HCT116 (cell line): ENCODE data around the gene DENND5A. TPM values are rescaled to one million over a fixed set of nuclear protein-coding genes. Genes with fewer than 3 reads are reported as not detected.

ENCODE experiments used
- ATAC-seq: fragments of 200-7000 bp; cut with Tn5 transposase; 2 replicates; pipeline ENCODE4 v1.9.1; 2020; ENCODE audit warnings: mild to moderate bottlenecking, moderate library complexity
- BruUV-seq: library from RNA; stranded (reverse); fragments of 400-500 nt; replicated peaks from 2 replicates; lab custom pipeline; 2021; lab: Mats Ljungman, UMichigan
- CTCF ChIA-PET: fragments of 300-600 bp; sonication (Branson Sonifier 250); formaldehyde crosslinking; loops from one replicate; lab custom pipeline; 2021; ENCODE audit warnings: antibody characterized with exemption; lab: Charles Lee
- POLR2A ChIA-PET: fragments of 300-600, 350-600 bp; sonication (Branson Sonifier 250); formaldehyde crosslinking; loops from one replicate; lab custom pipeline; 2021; ENCODE audit warnings: antibody characterized with exemption; lab: Charles Lee
- RAD21 ChIA-PET, 2 experiments: fragments of 300-600 bp; sonication (Branson Sonifier 250); formaldehyde crosslinking; loops; one replicate each; lab custom pipeline; 2023; ENCODE audit warnings: low total read pairs in 2 of 2; ENCODE audit not compliant: uncharacterized antibody in 2 of 2, unreplicated experiment in 2 of 2, low non-redundant PET in 1 of 2; lab: Charles Lee
- DNase-seq: peaks from one replicate; pipeline ENCODE4 v3.0.0-alpha.2; 2010; ENCODE audit warnings: low read depth, low spot score
- H2AFZ ChIP-seq: fragments of 200-600 bp; shearing (Covaris generic), sonication (generic); 2 replicates; pipeline ENCODE4 v1.6.1; 2017; ENCODE audit warnings: low read depth, mixed run types, mixed read lengths, antibody characterized with exemption, low read length; ENCODE audit not compliant: poor library complexity, severe bottlenecking
- H3K27ac ChIP-seq: 2 replicates; pipeline ENCODE4 v1.5.1; 2012; ENCODE audit warnings: low read depth, low read length
- H3K27me3 ChIP-seq: fragments of 200-600 bp; sonication (generic); 2 replicates; pipeline ENCODE4 v1.6.1; 2016; ENCODE audit warnings: mixed run types, low read length, mixed read lengths; ENCODE audit not compliant: insufficient read depth
- H3K36me3 ChIP-seq, 2 experiments: fragments of 200-500 bp in 1 of 2; fragments of 200-600 bp in 1 of 2; sonication (Bioruptor generic) in 1 of 2; sonication (generic) in 1 of 2; 2 replicates each; pipeline versions ENCODE4 v1.5.1 to v1.6.1; 2014 to 2016; ENCODE audit warnings: low read length in 2 of 2, inconsistent platforms in 1 of 2, mixed read lengths in 1 of 2, mixed run types in 1 of 2; ENCODE audit not compliant: insufficient read depth in 2 of 2, control insufficient read depth in 1 of 2
- H3K4me1 ChIP-seq, 2 experiments: fragments of 200-600 bp in 1 of 2; sonication (generic) in 1 of 2; 2 replicates each; pipeline versions ENCODE4 v1.5.1 to v1.6.1; 2012 to 2017; ENCODE audit warnings: low read length in 2 of 2, inconsistent platforms in 1 of 2, mild to moderate bottlenecking in 1 of 2, mixed read lengths in 1 of 2, mixed run types in 1 of 2, moderate library complexity in 1 of 2; ENCODE audit not compliant: insufficient read depth in 2 of 2, control insufficient read depth in 1 of 2
- H3K4me2 ChIP-seq: fragments of 200-600 bp; sonication (generic); 2 replicates; pipeline ENCODE4 v1.6.1; 2017; ENCODE audit warnings: mixed run types, low read length, mixed read lengths
- H3K4me3 ChIP-seq, 2 experiments: fragments of 200-600 bp in 1 of 2; sonication (generic) in 1 of 2; replicated peaks in 1 of 2; 2 replicates each; pipeline ENCODE4 v1.5.1; 2011 to 2016; ENCODE audit warnings: low read length in 2 of 2, control low read depth in 1 of 2, low read depth in 1 of 2, mild to moderate bottlenecking in 1 of 2, mixed read lengths in 1 of 2, mixed run types in 1 of 2
- H3K79me2 ChIP-seq: fragments of 200-600 bp; sonication (generic); 2 replicates; pipeline ENCODE4 v1.6.1; 2017; ENCODE audit warnings: mild to moderate bottlenecking, mixed run types, low read length, moderate library complexity, mixed read lengths; ENCODE audit not compliant: insufficient read depth
- H3K9ac ChIP-seq: fragments of 200-600 bp; sonication (generic); 2 replicates; pipeline ENCODE4 v1.6.1; 2016; ENCODE audit warnings: low read length, mixed read lengths
- H3K9me2 ChIP-seq: fragments of 200-600 bp; sonication (generic), shearing (Covaris generic); 2 replicates; pipeline ENCODE4 v1.6.1; 2017; ENCODE audit warnings: mixed run types, mild to moderate bottlenecking, moderate library complexity; ENCODE audit not compliant: insufficient read depth
- H3K9me3 ChIP-seq, 2 experiments: fragments of 200-500 bp in 1 of 2; fragments of 200-600 bp in 1 of 2; sonication (Bioruptor generic) in 1 of 2; sonication (generic) in 1 of 2; 2 replicates each; pipeline ENCODE4 v1.6.1; 2014 to 2017; ENCODE audit warnings: low read length in 2 of 2, mixed read lengths in 2 of 2, inconsistent platforms in 1 of 2, low read depth in 1 of 2, mild to moderate bottlenecking in 1 of 2, mixed run types in 1 of 2, moderate library complexity in 1 of 2; ENCODE audit not compliant: control insufficient read depth in 1 of 2, insufficient read depth in 1 of 2
- H4K20me1 ChIP-seq: fragments of 200-600 bp; sonication (generic), shearing (Covaris generic); 2 replicates; pipeline ENCODE4 v1.6.1; 2017; ENCODE audit warnings: mixed run types, mild to moderate bottlenecking, moderate library complexity; ENCODE audit not compliant: insufficient read depth
- CBX3 ChIP-seq: IDR thresholded peaks from 2 replicates; pipeline ENCODE4 v1.6.1; 2012; ENCODE audit warnings: low read depth
- CEBPB ChIP-seq: IDR thresholded peaks from 2 replicates; pipeline ENCODE4 v1.6.1; 2012; ENCODE audit warnings: low read depth
- EGR1 ChIP-seq: IDR thresholded peaks from 2 replicates; pipeline ENCODE4 v1.6.1; 2012; ENCODE audit warnings: low read depth
- ELF1 ChIP-seq: IDR thresholded peaks from 2 replicates; pipeline ENCODE4 v1.6.1; 2012; ENCODE audit warnings: low read depth, borderline replicate concordance
- FOSL1 ChIP-seq: IDR thresholded peaks from 2 replicates; pipeline ENCODE4 v1.6.1; 2012; ENCODE audit warnings: low read depth
- JUND ChIP-seq: IDR thresholded peaks from 2 replicates; pipeline ENCODE4 v1.6.1; 2012
- RAD21 ChIP-seq: IDR thresholded peaks from 2 replicates; pipeline ENCODE4 v1.6.1; 2012; ENCODE audit warnings: low read depth, mild to moderate bottlenecking
- SIN3A ChIP-seq: IDR thresholded peaks from 2 replicates; pipeline ENCODE4 v1.6.1; 2012; ENCODE audit warnings: low read depth
- SP1 ChIP-seq: IDR thresholded peaks from 2 replicates; pipeline ENCODE4 v1.6.1; 2012; ENCODE audit warnings: low read depth
- SRF ChIP-seq: IDR thresholded peaks from 2 replicates; pipeline ENCODE4 v1.6.1; 2012; ENCODE audit warnings: low read depth
- YY1 ChIP-seq: IDR thresholded peaks from 2 replicates; pipeline ENCODE4 v1.6.1; 2011; ENCODE audit warnings: low read length, low read depth, moderate library complexity, mild to moderate bottlenecking; ENCODE audit not compliant: insufficient replicate concordance; ENCODE audit errors: extremely low read depth
- ZFX ChIP-seq: fragments of 450-650 bp; IDR thresholded peaks from 2 replicates; pipeline ENCODE4 v1.6.1; 2017
- intact Hi-C: fragments of 100-400 bp; cut with micrococcal nuclease; formaldehyde crosslinking; loops from 2 replicates; pipeline ENCODE4 v1.10.0; 2022
- total RNA-seq: library from RNA; stranded (reverse); gene quantifications from one replicate; pipeline ENCODE4 v1.2.1, GENCODE V29; 2021; ENCODE audit not compliant: unreplicated experiment
- TF ChIP-seq, protein P1 (sequence below): IDR thresholded peaks from 2 replicates; pipeline ENCODE4 v1.6.1; 2012
- TF ChIP-seq, protein P2 (sequence below), 3 experiments: fragments of 200-600 bp in 1 of 3; sonication (generic) in 1 of 3; IDR thresholded peaks in 2 of 3; conservative IDR thresholded peaks in 1 of 3; 2 replicates each; pipeline ENCODE4 v1.5.1; 2012 to 2017; ENCODE audit warnings: low read depth in 2 of 3, low read length in 2 of 3, antibody characterized with exemption in 1 of 3, borderline replicate concordance in 1 of 3, control low read depth in 1 of 3, mild to moderate bottlenecking in 1 of 3, mixed read lengths in 1 of 3, mixed run types in 1 of 3, moderate library complexity in 1 of 3; ENCODE audit not compliant: insufficient read depth in 1 of 3

DENND5A gene
- total RNA-seq, 1 experiment from 2014 or later: 48.6 TPM

DNA sequence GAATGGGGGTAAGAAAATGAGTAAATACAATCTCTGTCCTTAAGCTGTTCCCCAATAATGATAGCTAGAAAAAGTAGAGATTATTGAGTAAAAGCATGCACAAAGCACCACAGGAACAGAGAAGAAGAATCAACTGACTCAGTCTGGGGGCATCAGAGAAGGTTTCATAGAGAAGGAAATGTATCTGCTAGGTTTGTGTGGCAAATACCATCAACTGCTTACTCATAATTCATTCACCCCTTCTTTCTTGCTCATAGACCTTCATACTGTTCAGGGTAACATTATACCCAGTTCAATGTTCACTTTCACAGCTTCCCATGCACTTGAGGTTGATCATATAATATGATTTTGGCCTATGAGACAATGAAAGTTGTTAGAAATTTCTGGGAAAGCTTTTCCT, 88.6 kb downstream of the DENND5A start:
- BruUV-seq: no TSS peak

DNA sequence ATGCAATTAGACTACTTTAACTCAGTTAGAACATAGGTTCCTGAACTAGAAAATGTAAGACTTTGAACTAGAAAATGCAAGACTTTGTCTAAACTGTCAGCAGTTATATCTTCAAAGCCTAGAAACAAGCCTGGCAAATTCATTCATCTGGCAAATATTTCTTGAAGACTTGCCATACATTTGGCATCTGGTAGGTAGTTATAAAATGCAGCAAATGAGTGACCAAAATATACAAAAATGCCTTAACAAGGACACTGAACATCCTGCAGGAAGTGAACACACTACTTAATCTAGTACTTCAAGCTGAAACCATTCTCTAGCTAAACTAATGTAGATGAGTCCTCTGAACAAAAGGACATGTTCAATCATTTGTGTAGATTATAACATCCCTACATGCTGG, 89.0 kb downstream of the DENND5A start:
- H3K27ac ChIP-seq: no peak overlapping the region
- no peak for TF ChIP-seq SP1
- TF ChIP-seq SIN3A: no peak
- no peak for TF ChIP-seq CEBPB
- TF ChIP-seq ZFX: no peak
- TF ChIP-seq, protein P1, sequence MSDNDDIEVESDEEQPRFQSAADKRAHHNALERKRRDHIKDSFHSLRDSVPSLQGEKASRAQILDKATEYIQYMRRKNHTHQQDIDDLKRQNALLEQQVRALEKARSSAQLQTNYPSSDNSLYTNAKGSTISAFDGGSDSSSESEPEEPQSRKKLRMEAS: no peak
- no peak for TF ChIP-seq SRF
- no peak for TF ChIP-seq JUND
- POLR2A ChIA-PET: no interaction called here
- H3K4me2 ChIP-seq: no peak overlapping the region
- H2AFZ ChIP-seq: no peak overlapping the region
- no peak for ATAC-seq
- intact Hi-C loops: no loop called here
- no peaks in the 10 kb centered on the region for H3K27me3 ChIP-seq
- H4K20me1 ChIP-seq: no peaks in the 10 kb centered on the region
- H3K4me1 ChIP-seq: no peaks in the 10 kb centered on the region
- DNase-seq: no peak
- H3K9ac ChIP-seq: no peak overlapping the region
- BruUV-seq: no TSS peak
- no peaks in the 10 kb centered on the region for H3K9me2 ChIP-seq
- CTCF ChIA-PET: no interaction called here
- no peak overlapping the region for H3K4me3 ChIP-seq
- H3K36me3 ChIP-seq: peaks cover 22 to 24% of the 10 kb centered on the region in 2 experiments; a peak in 3 of 4 replicates
- H3K9me3 ChIP-seq: no peaks in the 10 kb centered on the region
- H3K79me2 ChIP-seq: no peaks in the 10 kb centered on the region
- RAD21 ChIA-PET: no interaction called here

More for the DNA sequence above, 88.6 kb downstream of the DENND5A start:
- H3K79me2 ChIP-seq: no peaks in the 10 kb centered on the region
- H3K27ac ChIP-seq: no peak overlapping the region
- no peak for DNase-seq
- ChIA-PET CTCF (no interaction called here), RAD21 (no interaction called here), POLR2A (no interaction called here)
- H3K9ac ChIP-seq: no peak overlapping the region
- H3K9me2 ChIP-seq: no peaks in the 10 kb centered on the region
- no peaks in the 10 kb centered on the region for H4K20me1 ChIP-seq
- no peak overlapping the region for H3K4me2 ChIP-seq
- intact Hi-C loops: no loop called here
- H3K27me3 ChIP-seq: no peaks in the 10 kb centered on the region
- peaks cover 22 to 24% of the 10 kb centered on the region in 2 experiments; a peak in 3 of 4 replicates for H3K36me3 ChIP-seq
- H3K4me3 ChIP-seq: no peak overlapping the region
- ATAC-seq: no peak
- TF ChIP-seq YY1 (no peak), EGR1 (no peak), FOSL1 (no peak), RAD21 (no peak), CBX3 (no peak), ELF1 (no peak)
- TF ChIP-seq, protein P2, sequence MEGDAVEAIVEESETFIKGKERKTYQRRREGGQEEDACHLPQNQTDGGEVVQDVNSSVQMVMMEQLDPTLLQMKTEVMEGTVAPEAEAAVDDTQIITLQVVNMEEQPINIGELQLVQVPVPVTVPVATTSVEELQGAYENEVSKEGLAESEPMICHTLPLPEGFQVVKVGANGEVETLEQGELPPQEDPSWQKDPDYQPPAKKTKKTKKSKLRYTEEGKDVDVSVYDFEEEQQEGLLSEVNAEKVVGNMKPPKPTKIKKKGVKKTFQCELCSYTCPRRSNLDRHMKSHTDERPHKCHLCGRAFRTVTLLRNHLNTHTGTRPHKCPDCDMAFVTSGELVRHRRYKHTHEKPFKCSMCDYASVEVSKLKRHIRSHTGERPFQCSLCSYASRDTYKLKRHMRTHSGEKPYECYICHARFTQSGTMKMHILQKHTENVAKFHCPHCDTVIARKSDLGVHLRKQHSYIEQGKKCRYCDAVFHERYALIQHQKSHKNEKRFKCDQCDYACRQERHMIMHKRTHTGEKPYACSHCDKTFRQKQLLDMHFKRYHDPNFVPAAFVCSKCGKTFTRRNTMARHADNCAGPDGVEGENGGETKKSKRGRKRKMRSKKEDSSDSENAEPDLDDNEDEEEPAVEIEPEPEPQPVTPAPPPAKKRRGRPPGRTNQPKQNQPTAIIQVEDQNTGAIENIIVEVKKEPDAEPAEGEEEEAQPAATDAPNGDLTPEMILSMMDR (IDR thresholded peaks at IDR 0.05 in 2 of 3, conservative IDR thresholded peaks at IDR 0.05 in 1 of 3; ENCODE audit: borderline replicate concordance in 1 of 3, insufficient read depth in 1 of 3, low read depth in 2 of 3, low read length in 2 of 3): no peak
- no peaks in the 10 kb centered on the region for H3K9me3 ChIP-seq
- H2AFZ ChIP-seq: no peak overlapping the region
- no peaks in the 10 kb centered on the region for H3K4me1 ChIP-seq
